RWPE1 (cell line): ENCODE data around the gene TOB2.
A peak's percentile ranks its signal among the peaks of the same experiment; 100 is the strongest.

Experiments used
- CTCF ChIA-PET: fragments of 350-600 bp; sonication (Branson Sonifier 250); formaldehyde crosslinking; extraction: SDS; loops from one replicate; lab custom pipeline; 2021; lab: Yijun Ruan, JAX
- POLR2A ChIA-PET: fragments of 400-600 bp; formaldehyde crosslinking; extraction: SDS; loops from one replicate; lab custom pipeline; 2020; ENCODE audit warnings: antibody characterized with exemption; ENCODE audit not compliant: low non-redundant PET; lab: Yijun Ruan, JAX
- DNase-seq: peaks from one replicate; pipeline ENCODE4 v3.0.0; 2012; ENCODE audit warnings: low spot score
- H3K27ac ChIP-seq: fragments of 450-650 bp; 2 replicates; pipeline ENCODE4 v1.5.1; 2017
- CTCF ChIP-seq: fragments of 450-650 bp; conservative IDR thresholded peaks from 2 replicates; pipeline ENCODE4 v1.5.1; 2017; ENCODE audit warnings: low read depth, mild to moderate bottlenecking

Gene TOB2

GRCh38 chr22:41394012-41394356 is 52.6 kb downstream of the TOB2 start:
- TF ChIP-seq CTCF, result no peak
- CTCF ChIA-PET, result no interaction called here
- DNase-seq, result no peak
- POLR2A ChIA-PET, result no interaction called here
- H3K27ac ChIP-seq, result peak overlapping the region; percentile 8

GRCh38 chr22:41387341-41387740 is 59.3 kb downstream of the TOB2 start:
- POLR2A ChIA-PET, result no interaction called here
- DNase-seq, result no peak
- TF ChIP-seq CTCF, result no peak
- CTCF ChIA-PET, result no interaction called here
- peak overlapping the region; percentile 15; the same call in 1 of the 2 replicates for H3K27ac ChIP-seq

GRCh38 chr22:41384128-41384527 is 62.5 kb downstream of the TOB2 start:
- TF ChIP-seq CTCF, result no peak
- ChIA-PET CTCF (no interaction called here), POLR2A (no interaction called here)
- no peak for DNase-seq
- no peak overlapping the region for H3K27ac ChIP-seq
